CD14-positive monocyte (primary cell): Measurements from ENCODE around the gene GPER1. TPM values are rescaled to one million over a fixed set of nuclear protein-coding genes. Genes with fewer than 3 reads are reported as not detected.

ENCODE experiments used
- DNase-seq, 3 donors: peaks; one replicate each; pipeline ENCODE4 v3.0.0-alpha.2; 2011 to 2022
- H2AFZ ChIP-seq: 2 replicates; pipeline ENCODE4 v1.6.0; 2012; ENCODE audit warnings: mild to moderate bottlenecking, low read depth, low read length, inconsistent platforms; ENCODE audit not compliant: insufficient read depth, poor library complexity, severe bottlenecking
- H3K27ac ChIP-seq, 2 donors: 1 replicate in 1 of 2; 2 replicates in 1 of 2; pipeline ENCODE4 v1.5.1; 2012 to 2013; ENCODE audit warnings: low read length in 2 of 2, control low read depth in 1 of 2, inconsistent platforms in 1 of 2, low read depth in 1 of 2, mild to moderate bottlenecking in 1 of 2
- H3K27me3 ChIP-seq, 2 donors: one replicate each; pipeline versions ENCODE4 v1.6.0 to v1.6.1; 2011 to 2013; ENCODE audit warnings: low read length in 2 of 2; ENCODE audit not compliant: control insufficient read depth in 2 of 2, insufficient read depth in 2 of 2
- H3K36me3 ChIP-seq, 2 donors: replicated peaks in 1 of 2; 1 replicate in 1 of 2; 2 replicates in 1 of 2; pipeline versions ENCODE4 v1.5.1 to v1.6.1; 2012 to 2013; ENCODE audit warnings: low read length in 2 of 2, control low read depth in 1 of 2, inconsistent platforms in 1 of 2, mild to moderate bottlenecking in 1 of 2; ENCODE audit not compliant: insufficient read depth in 2 of 2, control insufficient read depth in 1 of 2
- H3K4me1 ChIP-seq, 2 donors: 1 replicate in 1 of 2; 2 replicates in 1 of 2; pipeline versions ENCODE4 v1.5.1 to v1.6.1; 2012 to 2013; ENCODE audit warnings: low read length in 2 of 2, control low read depth in 1 of 2, inconsistent platforms in 1 of 2, mild to moderate bottlenecking in 1 of 2, moderate library complexity in 1 of 2; ENCODE audit not compliant: insufficient read depth in 2 of 2, control insufficient read depth in 1 of 2
- H3K4me2 ChIP-seq: replicated peaks from 2 replicates; pipeline ENCODE3; 2012; ENCODE audit warnings: low read length, moderate library complexity, mild to moderate bottlenecking; ENCODE audit not compliant: poor library complexity, severe bottlenecking; ENCODE audit errors: extremely low read depth
- H3K4me3 ChIP-seq, 3 experiments: fragments of 200-600 bp in 1 of 3; sonication (generic) in 1 of 3; replicated peaks in 1 of 3; 1 replicate in 2 of 3; 2 replicates in 1 of 3; pipeline ENCODE4 v1.5.1; 2011 to 2013; ENCODE audit warnings: low read length in 3 of 3, mild to moderate bottlenecking in 3 of 3, control low read depth in 2 of 3, low read depth in 2 of 3, inconsistent platforms in 1 of 3, moderate library complexity in 1 of 3
- H3K79me2 ChIP-seq: 2 replicates; pipeline ENCODE4 v1.6.0; 2012; ENCODE audit warnings: mild to moderate bottlenecking, control low read depth, inconsistent platforms, low read length, moderate library complexity; ENCODE audit not compliant: insufficient read depth
- H3K9ac ChIP-seq: 2 replicates; pipeline ENCODE4 v1.6.0; 2017; ENCODE audit warnings: low read length, mild to moderate bottlenecking; ENCODE audit not compliant: insufficient read depth, poor library complexity, severe bottlenecking
- H3K9me3 ChIP-seq, 2 donors: replicated peaks in 1 of 2; 1 replicate in 1 of 2; 2 replicates in 1 of 2; pipeline versions ENCODE4 v1.5.1 to v1.6.1; 2012 to 2013; ENCODE audit warnings: low read length in 2 of 2, control low read depth in 1 of 2; ENCODE audit not compliant: control insufficient read depth in 1 of 2, insufficient read depth in 1 of 2
- H4K20me1 ChIP-seq: 2 replicates; pipeline ENCODE4 v1.6.0; 2012; ENCODE audit warnings: mild to moderate bottlenecking, low read length, control low read depth, moderate library complexity; ENCODE audit not compliant: insufficient read depth
- H3K27ac Mint-ChIP-seq, 7 donors: one replicate each; pipeline ENCODE4 v1.8.0; 2020; ENCODE audit warnings: mild to moderate bottlenecking in 7 of 7, mixed read lengths in 7 of 7, moderate library complexity in 6 of 7, inconsistent platforms in 2 of 7
- H3K27me3 Mint-ChIP-seq, 3 donors: one replicate each; pipeline ENCODE4 v1.8.0; 2021 to 2022; ENCODE audit warnings: low read depth in 3 of 3, mild to moderate bottlenecking in 3 of 3, mixed read lengths in 3 of 3, moderate library complexity in 3 of 3, inconsistent platforms in 1 of 3
- H3K36me3 Mint-ChIP-seq, 2 donors: one replicate each; pipeline ENCODE4 v1.8.0; 2020; ENCODE audit warnings: mixed read lengths in 2 of 2, inconsistent platforms in 1 of 2, mild to moderate bottlenecking in 1 of 2
- H3K4me1 Mint-ChIP-seq: one replicate; pipeline ENCODE4 v1.8.0; 2020; ENCODE audit warnings: mild to moderate bottlenecking, mixed read lengths
- H3K4me3 Mint-ChIP-seq, 2 donors: one replicate each; pipeline ENCODE4 v1.8.0; 2020; ENCODE audit warnings: mild to moderate bottlenecking in 2 of 2, mixed read lengths in 2 of 2, moderate library complexity in 1 of 2
- H3K9me3 Mint-ChIP-seq, 7 donors: one replicate each; pipeline ENCODE4 v1.8.0; 2020 to 2022; ENCODE audit warnings: mixed read lengths in 7 of 7, mild to moderate bottlenecking in 6 of 7, moderate library complexity in 6 of 7, inconsistent platforms in 2 of 7
- CTCF ChIP-seq: fragments of 200-600 bp; IDR thresholded peaks from one replicate; pipeline ENCODE4 v1.8.0; 2022; ENCODE audit warnings: antibody characterized with exemption, mild to moderate bottlenecking
- WGBS: methylation state at CpG from one replicate; pipeline ENCODE4 v1.1.5; 2013; ENCODE audit warnings: missing lambda C conversion rate; ENCODE audit not compliant: insufficient coverage; 5-methylcytosine and 5-hydroxymethylcytosine counted together
- intact Hi-C, 2 donors: fragments of 100-400 bp; cut with micrococcal nuclease; formaldehyde crosslinking; loops; one replicate each; pipeline versions ENCODE4 v1.15.0 to v1.15.1; 2023
- polyA plus RNA-seq, 3 donors: library from polyadenylated mRNA; depleted of rRNA in 1 of 3; unstranded in 2 of 3; stranded (reverse) in 1 of 3; fragments of 300-500 nt in 2 of 3; fragments of >200 nt in 1 of 3; fragmentation: Illumina TruSeq in 2 of 3; gene quantifications; 1 replicate in 2 of 3; 2 replicates in 1 of 3; pipeline ENCODE4 v1.2.3, GENCODE V29; 2012 to 2021

GPER1 gene
- polyA plus RNA-seq, 3 donors = 0.35 to 10.0 (median 4.1) TPM

- Mint-ChIP-seq H3K9me3 (peaks cover 0 to 8% (median 1%) of the 10 kb centered on the region in 7 donors), H3K4me1 (peaks cover 32% of the 10 kb centered on the region), H3K27ac (peak overlapping the region in 1 of 7 donors; percentile 69), H3K36me3 (peaks cover 2 to 4% of the 10 kb centered on the region in 2 donors), H3K27me3 (peaks cover 44 to 70% (median 46%) of the 10 kb centered on the region in 3 donors), H3K4me3 (no peak overlapping the region)
- Histone ChIP-seq H3K27me3 (peaks cover 11 to 32% of the 10 kb centered on the region in 2 donors), H3K27ac (no peak overlapping the region), H4K20me1 (no peaks in the 10 kb centered on the region), H2AFZ (no peak overlapping the region), H3K4me2 (no peak overlapping the region), H3K36me3 (no peaks in the 10 kb centered on the region), H3K9me3 (peaks cover 0 to 13% of the 10 kb centered on the region in 2 donors), H3K9ac (no peak overlapping the region), H3K4me1 (peaks cover 19 to 26% of the 10 kb centered on the region in 2 donors), H3K4me3 (no peak overlapping the region), H3K79me2 (no peaks in the 10 kb centered on the region)
- WGBS = 45% methylated on average over 17 of the region's 17 CpGs
- intact Hi-C loops = no loop called here
- no peak for TF ChIP-seq CTCF
- no peak for DNase-seq
Observed at GRCh38 chr7:1053002-1053411, 34.9 kb upstream of the GPER1 start.

DNA sequence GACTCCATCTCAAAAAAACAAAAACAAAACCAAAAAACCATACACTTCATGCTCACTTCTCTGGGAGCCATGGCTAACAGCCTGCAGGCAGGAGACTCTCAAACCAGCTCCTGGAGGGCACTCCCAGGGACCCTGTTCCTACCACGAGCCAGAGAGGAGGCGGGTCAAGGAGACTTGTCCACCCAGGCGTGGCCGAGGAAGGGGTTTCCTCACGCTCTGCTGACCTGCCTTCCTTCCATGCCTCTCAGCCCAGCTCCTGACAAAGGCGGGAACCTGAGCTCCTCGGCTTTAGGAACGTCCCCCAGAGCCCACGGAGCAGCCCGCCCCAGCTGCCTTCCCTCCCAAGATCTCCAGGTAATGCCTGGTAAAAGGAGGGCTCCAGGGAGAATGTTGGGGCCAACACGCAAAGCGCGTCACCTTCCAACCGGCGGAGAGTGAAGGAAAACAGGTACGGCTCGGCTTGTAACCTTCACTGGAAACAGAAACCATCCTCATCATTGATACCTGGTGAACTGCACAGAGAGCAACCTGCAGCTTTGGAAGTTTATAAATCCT is 34.0 kb upstream of the GPER1 start:
- Mint-ChIP-seq H3K27ac (no peak overlapping the region), H3K4me3 (peak overlapping the region in 1 of 2 donors; percentile 83), H3K36me3 (peaks cover 2 to 4% of the 10 kb centered on the region in 2 donors), H3K4me1 (peaks cover 26% of the 10 kb centered on the region), H3K9me3 (peaks cover 0 to 8% (median 2%) of the 10 kb centered on the region in 7 donors), H3K27me3 (peaks cover 47 to 72% (median 48%) of the 10 kb centered on the region in 3 donors)
- no peak overlapping the region for H3K4me2 ChIP-seq
- no peaks in the 10 kb centered on the region for H4K20me1 ChIP-seq
- intact Hi-C loops = no loop called here
- DNase-seq = no peak
- 98% methylated on average over 6 of the region's 17 CpGs for WGBS
- no peaks in the 10 kb centered on the region for H3K36me3 ChIP-seq
- H3K27ac ChIP-seq = no peak overlapping the region
- no peaks in the 10 kb centered on the region for H3K79me2 ChIP-seq
- peaks cover 0 to 13% of the 10 kb centered on the region in 2 donors for H3K9me3 ChIP-seq
- H3K27me3 ChIP-seq = peaks cover 11 to 32% of the 10 kb centered on the region in 2 donors
- no peak overlapping the region for H3K9ac ChIP-seq
- H3K4me3 ChIP-seq = no peak overlapping the region
- peaks cover 19 to 26% of the 10 kb centered on the region in 2 donors for H3K4me1 ChIP-seq
- TF ChIP-seq CTCF = no peak
- H2AFZ ChIP-seq = no peak overlapping the region
